CD14-positive monocyte (primary cell): ENCODE results near the gene ATP1B1. TPM values are rescaled to one million over a fixed set of nuclear protein-coding genes. Genes with fewer than 3 reads are reported as not detected.
A peak's percentile ranks its signal among the peaks of the same experiment; 100 is the strongest.

Experiments used
- DNase-seq, 3 donors: peaks; one replicate each; pipeline ENCODE4 v3.0.0-alpha.2; 2011 to 2022
- H2AFZ ChIP-seq: 2 replicates; pipeline ENCODE4 v1.6.0; 2012; ENCODE audit warnings: mild to moderate bottlenecking, low read depth, low read length, inconsistent platforms; ENCODE audit not compliant: insufficient read depth, poor library complexity, severe bottlenecking
- H3K27ac ChIP-seq, 2 donors: 1 replicate in 1 of 2; 2 replicates in 1 of 2; pipeline ENCODE4 v1.5.1; 2012 to 2013; ENCODE audit warnings: low read length in 2 of 2, control low read depth in 1 of 2, inconsistent platforms in 1 of 2, low read depth in 1 of 2, mild to moderate bottlenecking in 1 of 2
- H3K27me3 ChIP-seq, 2 donors: one replicate each; pipeline versions ENCODE4 v1.6.0 to v1.6.1; 2011 to 2013; ENCODE audit warnings: low read length in 2 of 2; ENCODE audit not compliant: control insufficient read depth in 2 of 2, insufficient read depth in 2 of 2
- H3K36me3 ChIP-seq, 2 donors: replicated peaks in 1 of 2; 1 replicate in 1 of 2; 2 replicates in 1 of 2; pipeline versions ENCODE4 v1.5.1 to v1.6.1; 2012 to 2013; ENCODE audit warnings: low read length in 2 of 2, control low read depth in 1 of 2, inconsistent platforms in 1 of 2, mild to moderate bottlenecking in 1 of 2; ENCODE audit not compliant: insufficient read depth in 2 of 2, control insufficient read depth in 1 of 2
- H3K4me1 ChIP-seq, 2 donors: 1 replicate in 1 of 2; 2 replicates in 1 of 2; pipeline versions ENCODE4 v1.5.1 to v1.6.1; 2012 to 2013; ENCODE audit warnings: low read length in 2 of 2, control low read depth in 1 of 2, inconsistent platforms in 1 of 2, mild to moderate bottlenecking in 1 of 2, moderate library complexity in 1 of 2; ENCODE audit not compliant: insufficient read depth in 2 of 2, control insufficient read depth in 1 of 2
- H3K4me2 ChIP-seq: replicated peaks from 2 replicates; pipeline ENCODE3; 2012; ENCODE audit warnings: low read length, moderate library complexity, mild to moderate bottlenecking; ENCODE audit not compliant: poor library complexity, severe bottlenecking; ENCODE audit errors: extremely low read depth
- H3K4me3 ChIP-seq, 3 experiments: fragments of 200-600 bp in 1 of 3; sonication (generic) in 1 of 3; replicated peaks in 1 of 3; 1 replicate in 2 of 3; 2 replicates in 1 of 3; pipeline ENCODE4 v1.5.1; 2011 to 2013; ENCODE audit warnings: low read length in 3 of 3, mild to moderate bottlenecking in 3 of 3, control low read depth in 2 of 3, low read depth in 2 of 3, inconsistent platforms in 1 of 3, moderate library complexity in 1 of 3
- H3K79me2 ChIP-seq: 2 replicates; pipeline ENCODE4 v1.6.0; 2012; ENCODE audit warnings: mild to moderate bottlenecking, control low read depth, inconsistent platforms, low read length, moderate library complexity; ENCODE audit not compliant: insufficient read depth
- H3K9ac ChIP-seq: 2 replicates; pipeline ENCODE4 v1.6.0; 2017; ENCODE audit warnings: low read length, mild to moderate bottlenecking; ENCODE audit not compliant: insufficient read depth, poor library complexity, severe bottlenecking
- H3K9me3 ChIP-seq, 2 donors: replicated peaks in 1 of 2; 1 replicate in 1 of 2; 2 replicates in 1 of 2; pipeline versions ENCODE4 v1.5.1 to v1.6.1; 2012 to 2013; ENCODE audit warnings: low read length in 2 of 2, control low read depth in 1 of 2; ENCODE audit not compliant: control insufficient read depth in 1 of 2, insufficient read depth in 1 of 2
- H4K20me1 ChIP-seq: 2 replicates; pipeline ENCODE4 v1.6.0; 2012; ENCODE audit warnings: mild to moderate bottlenecking, low read length, control low read depth, moderate library complexity; ENCODE audit not compliant: insufficient read depth
- H3K27ac Mint-ChIP-seq, 7 donors: one replicate each; pipeline ENCODE4 v1.8.0; 2020; ENCODE audit warnings: mild to moderate bottlenecking in 7 of 7, mixed read lengths in 7 of 7, moderate library complexity in 6 of 7, inconsistent platforms in 2 of 7
- H3K27me3 Mint-ChIP-seq, 3 donors: one replicate each; pipeline ENCODE4 v1.8.0; 2021 to 2022; ENCODE audit warnings: low read depth in 3 of 3, mild to moderate bottlenecking in 3 of 3, mixed read lengths in 3 of 3, moderate library complexity in 3 of 3, inconsistent platforms in 1 of 3
- H3K36me3 Mint-ChIP-seq, 2 donors: one replicate each; pipeline ENCODE4 v1.8.0; 2020; ENCODE audit warnings: mixed read lengths in 2 of 2, inconsistent platforms in 1 of 2, mild to moderate bottlenecking in 1 of 2
- H3K4me1 Mint-ChIP-seq: one replicate; pipeline ENCODE4 v1.8.0; 2020; ENCODE audit warnings: mild to moderate bottlenecking, mixed read lengths
- H3K4me3 Mint-ChIP-seq, 2 donors: one replicate each; pipeline ENCODE4 v1.8.0; 2020; ENCODE audit warnings: mild to moderate bottlenecking in 2 of 2, mixed read lengths in 2 of 2, moderate library complexity in 1 of 2
- H3K9me3 Mint-ChIP-seq, 7 donors: one replicate each; pipeline ENCODE4 v1.8.0; 2020 to 2022; ENCODE audit warnings: mixed read lengths in 7 of 7, mild to moderate bottlenecking in 6 of 7, moderate library complexity in 6 of 7, inconsistent platforms in 2 of 7
- CTCF ChIP-seq: fragments of 200-600 bp; IDR thresholded peaks from one replicate; pipeline ENCODE4 v1.8.0; 2022; ENCODE audit warnings: antibody characterized with exemption, mild to moderate bottlenecking
- WGBS: methylation state at CpG from one replicate; pipeline ENCODE4 v1.1.5; 2013; ENCODE audit warnings: missing lambda C conversion rate; ENCODE audit not compliant: insufficient coverage; 5-methylcytosine and 5-hydroxymethylcytosine counted together
- intact Hi-C, 2 donors: fragments of 100-400 bp; cut with micrococcal nuclease; formaldehyde crosslinking; loops; one replicate each; pipeline versions ENCODE4 v1.15.0 to v1.15.1; 2023
- polyA plus RNA-seq, 3 donors: library from polyadenylated mRNA; depleted of rRNA in 1 of 3; unstranded in 2 of 3; stranded (reverse) in 1 of 3; fragments of 300-500 nt in 2 of 3; fragments of >200 nt in 1 of 3; fragmentation: Illumina TruSeq in 2 of 3; gene quantifications; 1 replicate in 2 of 3; 2 replicates in 1 of 3; pipeline ENCODE4 v1.2.3, GENCODE V29; 2012 to 2021

ATP1B1 gene
- polyA plus RNA-seq, 3 donors = 0.63 to 5.1 (median 0.72) TPM

- no peaks in the 10 kb centered on the region for H4K20me1 ChIP-seq
- peaks cover 50 to 70% of the 10 kb centered on the region in 2 donors for H3K4me1 ChIP-seq
- H3K4me2 ChIP-seq = peak overlapping the region; percentile 92
- Mint-ChIP-seq H3K4me3 (peak overlapping the region; percentile 2 to 39), H3K4me1 (peaks cover 63% of the 10 kb centered on the region), H3K36me3 (peaks cover 8% of the 10 kb centered on the region in 2 donors), H3K27ac (peak overlapping the region; percentile 26 to 80 (median 72)), H3K27me3 (peaks cover 11 to 27% (median 19%) of the 10 kb centered on the region in 3 donors), H3K9me3 (peaks cover 0 to 4% (median 0%) of the 10 kb centered on the region in 7 donors)
- intact Hi-C loops = loop anchor here (10.0 kb wide), 3 partner anchors 64 to 764 kb away; partner anchors contain the start of genes BLZF1 (in 1 of the 2) and NME7 (in 1 of the 2)
- H3K9ac ChIP-seq = no peak overlapping the region
- H3K27me3 ChIP-seq = peaks cover 24 to 29% of the 10 kb centered on the region in 2 donors
- peak in 1 of 3 donors; percentile 23 for DNase-seq
- peak overlapping the region; percentile 21 for H2AFZ ChIP-seq
- no peaks in the 10 kb centered on the region for H3K36me3 ChIP-seq
- H3K79me2 ChIP-seq = no peaks in the 10 kb centered on the region
- H3K9me3 ChIP-seq = no peaks in the 10 kb centered on the region
- WGBS = 76% methylated on average over 5 of the region's 10 CpGs
- TF ChIP-seq CTCF = no peak
- no peak overlapping the region for H3K27ac ChIP-seq
- peak overlapping the region in 1 of 3 experiments; percentile 37 for H3K4me3 ChIP-seq
These were observed 2.5 kb downstream of the ATP1B1 start for GRCh38 chr1:169108863-169109560.

- peaks cover 50 to 70% of the 10 kb centered on the region in 2 donors for H3K4me1 ChIP-seq
- peaks cover 18 to 23% of the 10 kb centered on the region in 2 donors for H3K27me3 ChIP-seq
- peak in 1 of 3 donors; percentile 39 for DNase-seq
These were observed 3.2 kb downstream of the ATP1B1 start for GRCh38 chr1:169109561-169110134.

More at GRCh38 chr1:169109561-169110134, 3.2 kb downstream of the ATP1B1 start:
- 20% methylated on average over 4 of the region's 8 CpGs for WGBS
- peak overlapping the region; percentile 21 for H2AFZ ChIP-seq
- H3K27ac ChIP-seq = no peak overlapping the region
- H4K20me1 ChIP-seq = no peaks in the 10 kb centered on the region
- no peaks in the 10 kb centered on the region for H3K9me3 ChIP-seq
- H3K36me3 ChIP-seq = no peaks in the 10 kb centered on the region
- TF ChIP-seq CTCF = no peak
- H3K79me2 ChIP-seq = no peaks in the 10 kb centered on the region
- intact Hi-C loops = loop anchor here (10.0 kb wide), 3 partner anchors 65 to 765 kb away; partner anchors contain the start of genes BLZF1 (in 1 of the 2) and NME7 (in 1 of the 2)
- peak overlapping the region; percentile 63 for H3K4me2 ChIP-seq
- Mint-ChIP-seq H3K4me3 (peak overlapping the region in 1 of 2 donors; percentile 68), H3K36me3 (peaks cover 8% of the 10 kb centered on the region in 2 donors), H3K4me1 (peaks cover 63% of the 10 kb centered on the region), H3K27ac (peak overlapping the region; percentile 1 to 80 (median 55)), H3K27me3 (peaks cover 11 to 27% (median 17%) of the 10 kb centered on the region in 3 donors), H3K9me3 (peaks cover 0 to 4% (median 0%) of the 10 kb centered on the region in 7 donors)
- peak overlapping the region in 1 of 3 experiments; percentile 37 for H3K4me3 ChIP-seq
- H3K9ac ChIP-seq = no peak overlapping the region
